GM12878 (cell line): Measurements from ENCODE around the gene RSAD2. TPM values are rescaled to one million over a fixed set of nuclear protein-coding genes. Genes with fewer than 3 reads are reported as not detected.

Experiments
- ATAC-seq: fragments of 200-7000 bp; cut with Tn5 transposase; 3 replicates; pipeline ENCODE4 v1.9.1; 2020; ENCODE audit warnings: mild to moderate bottlenecking, moderate library complexity
- BruUV-seq: library from RNA; stranded (reverse); fragments of 400-500 nt; replicated peaks from 2 replicates; lab custom pipeline; 2021; lab: Mats Ljungman, UMichigan
- CTCF ChIA-PET: fragments of 300-600 bp; sonication (Branson Sonifier 250); formaldehyde crosslinking; extraction: SDS; loops from one replicate; lab custom pipeline; 2021; ENCODE audit warnings: inconsistent platforms; lab: Yijun Ruan, JAX
- POLR2A ChIA-PET: fragments of 350-600 bp; formaldehyde crosslinking; extraction: SDS; loops from one replicate; lab custom pipeline; 2021; ENCODE audit warnings: inconsistent platforms; lab: Charles Lee
- RAD21 ChIA-PET: fragments of 300-600 bp; sonication (Branson Sonifier 250); formaldehyde crosslinking; loops from one replicate; lab custom pipeline; 2023; ENCODE audit warnings: antibody characterized with exemption; ENCODE audit not compliant: unreplicated experiment; lab: Charles Lee
- SMC1A ChIA-PET: fragments of 300-600 bp; sonication (Branson Sonifier 250); formaldehyde crosslinking; loops from one replicate; lab custom pipeline; 2023; ENCODE audit not compliant: unreplicated experiment, uncharacterized antibody; lab: Charles Lee
- DNase-seq: peaks from one replicate; pipeline ENCODE4 v3.0.0-alpha.2; 2011; ENCODE audit warnings: low read depth, low spot score
- FAIRE-seq: peaks from 3 replicates; lab custom pipeline; 2011; peaks lifted over from hg19 to GRCh38; lab: Jason Lieb, UNC
- H2AFZ ChIP-seq: 2 replicates; pipeline ENCODE4 v1.6.0; 2011; ENCODE audit warnings: low read depth, low read length, control low read depth; ENCODE audit not compliant: control insufficient read depth
- H3K27ac ChIP-seq: 2 replicates; pipeline ENCODE4 v1.5.1; 2011; ENCODE audit warnings: control low read depth; ENCODE audit not compliant: control insufficient read depth, insufficient read depth
- H3K27me3 ChIP-seq, 2 experiments: replicated peaks in 1 of 2; 2 replicates each; pipeline versions ENCODE4 v1.6.0 to v1.6.1; 2011; ENCODE audit warnings: low read length in 1 of 2; ENCODE audit not compliant: control insufficient read depth in 2 of 2, insufficient read depth in 2 of 2
- H3K36me3 ChIP-seq, 2 experiments: 2 replicates each; pipeline ENCODE4 v1.5.1; 2011; ENCODE audit warnings: low read length in 1 of 2; ENCODE audit not compliant: control insufficient read depth in 2 of 2, insufficient read depth in 2 of 2
- H3K4me1 ChIP-seq: 2 replicates; pipeline ENCODE4 v1.6.1; 2011; ENCODE audit warnings: mild to moderate bottlenecking, low read length, moderate library complexity, mixed read lengths; ENCODE audit not compliant: control insufficient read depth, insufficient read depth
- H3K4me2 ChIP-seq: 2 replicates; pipeline ENCODE4 v1.6.0; 2011; ENCODE audit warnings: control low read depth; ENCODE audit not compliant: control insufficient read depth, insufficient read depth
- H3K4me3 ChIP-seq: fragments of 200-600 bp; sonication (generic); 2 replicates; pipeline ENCODE4 v1.5.1; 2016
- H3K79me2 ChIP-seq: 2 replicates; pipeline ENCODE4 v1.6.0; 2011; ENCODE audit warnings: low read length; ENCODE audit not compliant: control insufficient read depth, insufficient read depth
- H3K9ac ChIP-seq: 2 replicates; pipeline ENCODE4 v1.8.0; 2011; ENCODE audit warnings: low read length, control low read depth, mixed read lengths; ENCODE audit not compliant: control insufficient read depth, insufficient read depth
- H3K9me3 ChIP-seq: replicated peaks from 3 replicates; pipeline ENCODE4 v1.5.1; 2011; ENCODE audit warnings: mild to moderate bottlenecking, low read length; ENCODE audit not compliant: control insufficient read depth, insufficient read depth
- H4K20me1 ChIP-seq: 2 replicates; pipeline ENCODE4 v1.6.0; 2011; ENCODE audit not compliant: control insufficient read depth, insufficient read depth
- ASH2L ChIP-seq: fragments of 300-600, 200-600 bp; sonication (generic); IDR thresholded peaks from 2 replicates; pipeline ENCODE4 v1.6.1; 2017; ENCODE audit warnings: low read depth, mild to moderate bottlenecking, borderline replicate concordance
- BACH1 ChIP-seq: fragments of 450-650 bp; IDR thresholded peaks from 2 replicates; pipeline ENCODE4 v1.6.1; 2017; ENCODE audit warnings: mild to moderate bottlenecking, borderline replicate concordance
- FOXK2 ChIP-seq: fragments of 450-650 bp; IDR thresholded peaks from 2 replicates; pipeline ENCODE4 v1.6.1; 2017; ENCODE audit warnings: mild to moderate bottlenecking, moderate library complexity
- GABPA ChIP-seq: IDR thresholded peaks from 2 replicates; pipeline ENCODE4 v1.6.1; 2014; ENCODE audit warnings: antibody characterized with exemption, low read depth, mild to moderate bottlenecking, inconsistent platforms
- MEF2B ChIP-seq: fragments of 450-650 bp; IDR thresholded peaks from 2 replicates; pipeline ENCODE4 v1.6.1; 2018; ENCODE audit warnings: mild to moderate bottlenecking, moderate library complexity; ENCODE audit not compliant: partially characterized antibody, poor library complexity, severe bottlenecking
- NR2C2 ChIP-seq: IDR thresholded peaks from 2 replicates; pipeline ENCODE4 v1.6.1; 2011; ENCODE audit warnings: borderline replicate concordance, low read depth; ENCODE audit not compliant: control insufficient read depth, insufficient read length
- PKNOX1 ChIP-seq: fragments of 450-650 bp; IDR thresholded peaks from 2 replicates; pipeline ENCODE4 v1.6.1; 2016; ENCODE audit warnings: mild to moderate bottlenecking
- POLR2AphosphoS5 ChIP-seq: IDR thresholded peaks from 2 replicates; pipeline ENCODE4 v1.6.1; 2011; ENCODE audit warnings: mild to moderate bottlenecking, low read length, inconsistent platforms
- RUNX3 ChIP-seq: IDR thresholded peaks from 2 replicates; pipeline ENCODE4 v1.6.1; 2012; ENCODE audit warnings: low read length, inconsistent platforms
- STAT1 ChIP-seq: fragments of 450-650 bp; conservative IDR thresholded peaks from 2 replicates; pipeline ENCODE4 v1.6.1; 2014; ENCODE audit warnings: antibody characterized with exemption, mild to moderate bottlenecking
- TAF1 ChIP-seq: IDR thresholded peaks from 2 replicates; pipeline ENCODE4 v1.6.1; 2011; ENCODE audit warnings: mild to moderate bottlenecking, low read depth, low read length, borderline replicate concordance
- in situ Hi-C: fragments of 300-500 bp; cut with MboI; formaldehyde crosslinking; loops from 9 replicates; pipeline ENCODE4 v1.14.3; 2018; ENCODE audit warnings: mixed read lengths
- intact Hi-C: fragments of 100-400 bp; cut with micrococcal nuclease; formaldehyde crosslinking; loops from one replicate; pipeline ENCODE4 v1.14.2; 2022; ENCODE audit not compliant: unreplicated experiment
- polyA plus RNA-seq, 11 experiments: library from polyadenylated mRNA; depleted of rRNA in 4 of 11; unstranded in 6 of 11; stranded (reverse) in 5 of 11; fragments of >200 nt; fragmentation: Nextera tagmentation in 4 of 11; fragmentation: Illumina TruSeq in 1 of 11; extraction: Ambion mirVana in 4 of 11; extraction: Trizol in 1 of 11; gene quantifications; 1 replicate in 1 of 11; 2 replicates in 10 of 11; pipeline versions ENCODE4 v1.2.1 to v1.2.3, GENCODE V29; 2011 to 2016; ENCODE audit warnings: inconsistent platforms in 2 of 11, missing spikeins in 2 of 11, low read depth in 1 of 11
- total RNA-seq, 4 experiments: library from RNA; depleted of rRNA in 3 of 4; stranded (reverse); fragments of >200 nt in 3 of 4; fragmentation: Illumina TruSeq in 1 of 4; extraction: Trizol in 1 of 4; gene quantifications; 2 replicates each; pipeline versions ENCODE4 v1.2.1 to v1.2.3, GENCODE V29; 2013 to 2021

The RSAD2 gene
- total and polyA plus RNA-seq, 10 of the 15 experiments (the other 5 are each of a cell fraction or from before 2014, with no cell fraction given): 0.24 to 0.90 (median 0.69) TPM

- Histone ChIP-seq H4K20me1 (no peaks in the 10 kb centered on the region), H3K27ac (no peak overlapping the region), H3K9me3 (peaks cover 3% of the 10 kb centered on the region), H3K9ac (no peak overlapping the region), H3K27me3 (no peaks in the 10 kb centered on the region), H3K4me3 (no peak overlapping the region), H3K79me2 (no peaks in the 10 kb centered on the region), H3K4me1 (no peaks in the 10 kb centered on the region), H3K4me2 (no peak overlapping the region), H2AFZ (no peak overlapping the region), H3K36me3 (no peaks in the 10 kb centered on the region)
- RAD21 ChIA-PET: no interaction called here
- no peak for FAIRE-seq
- POLR2A ChIA-PET: no interaction called here
- no peak for ATAC-seq
- CTCF ChIA-PET: interaction anchor here (1.7 kb wide), 1 partner anchor 247 kb away, joined by 5 read pairs; no protein-coding TSS in a partner anchor
- DNase-seq: no peak
- intact Hi-C loops (no loop called here), in situ Hi-C loops (no loop called here)
- SMC1A ChIA-PET: no interaction called here
- BruUV-seq: no TSS peak
- TF ChIP-seq ASH2L (no peak), TAF1 (no peak), PKNOX1 (no peak), BACH1 (no peak), GABPA (no peak), NR2C2 (no peak), POLR2AphosphoS5 (no peak), STAT1 (no peak), FOXK2 (no peak), MEF2B (no peak), RUNX3 (no peak)
Observed at GRCh38 chr2:6835467-6835866, 42.1 kb upstream of the RSAD2 start.
